ENCODE measurements around the gene CDC5L.

DNA sequence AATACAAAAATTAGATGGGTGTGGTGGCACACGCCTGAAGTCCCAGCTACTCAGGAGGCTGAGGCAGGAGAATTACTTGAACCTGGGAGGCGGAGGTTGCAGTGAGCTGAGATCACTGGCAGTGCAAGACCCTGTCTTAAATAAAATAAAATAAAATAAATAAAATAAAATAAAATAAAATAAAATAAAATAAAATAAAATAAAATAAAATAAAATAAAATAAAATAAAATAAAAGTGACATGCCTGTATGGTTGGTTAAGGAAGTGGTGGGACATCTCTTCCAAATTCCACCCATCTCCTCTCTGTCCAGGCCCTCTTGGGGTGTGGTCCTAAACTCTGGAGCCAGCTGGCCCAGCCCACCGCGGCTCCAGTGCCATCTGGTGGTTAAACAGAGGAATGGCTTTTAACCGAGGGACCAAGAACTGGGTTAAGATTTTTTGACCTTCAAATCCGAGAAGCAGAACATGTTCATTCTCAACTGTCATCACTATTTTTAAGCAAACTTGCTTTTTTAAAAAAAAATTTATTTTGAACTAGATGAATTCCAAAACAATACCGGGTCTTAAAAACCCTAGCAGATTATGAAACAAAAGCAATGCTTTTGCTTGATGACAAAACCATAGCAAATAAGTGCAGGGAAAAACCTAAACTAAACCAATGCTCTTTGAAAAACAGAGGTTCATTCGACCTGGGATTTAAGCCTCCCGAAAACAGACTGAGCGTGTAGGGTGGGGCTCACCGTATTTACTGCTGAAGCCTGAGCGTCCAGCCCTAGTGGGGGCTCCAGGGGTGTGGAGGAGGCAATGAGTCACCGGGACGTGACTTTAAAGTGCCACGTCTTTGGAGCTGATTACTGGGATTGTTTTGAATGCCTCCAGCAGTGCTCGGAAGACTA lies 68.8 kb downstream of the CDC5L start:
- TF ChIP-seq ZNF114 (CRISPR knock-in tag; IDR thresholded peaks at IDR 0.05) (no peak), CTCF (conservative IDR thresholded peaks at IDR 0.05; ENCODE audit: low read depth in 2 of 2) (peak; percentile 86 to 89), EZH2phosphoT487 (IDR thresholded peaks at IDR 0.05; ENCODE audit: unreplicated experiment) (no peak)

Measured in GM23338 (cell line).